HL-60/S4 treated with retinoic acid at 250 ng/mL for 4 days and 3 days (cell line): ENCODE measurements around the gene GPRC5A.
"Not testable (repeated sequence)": the region's sequence is repeated elsewhere in the genome, so short reads cannot be mapped to it uniquely, and the experiment has no call there.

ENCODE experiments used
- in situ Hi-C: fragments of 300-500 bp; cut with MboI; formaldehyde crosslinking; loops from 2 replicates; pipeline ENCODE4 v1.7.0; 2022; ENCODE audit warnings: low sequenced_read_pairs

GPRC5A gene, protein sequence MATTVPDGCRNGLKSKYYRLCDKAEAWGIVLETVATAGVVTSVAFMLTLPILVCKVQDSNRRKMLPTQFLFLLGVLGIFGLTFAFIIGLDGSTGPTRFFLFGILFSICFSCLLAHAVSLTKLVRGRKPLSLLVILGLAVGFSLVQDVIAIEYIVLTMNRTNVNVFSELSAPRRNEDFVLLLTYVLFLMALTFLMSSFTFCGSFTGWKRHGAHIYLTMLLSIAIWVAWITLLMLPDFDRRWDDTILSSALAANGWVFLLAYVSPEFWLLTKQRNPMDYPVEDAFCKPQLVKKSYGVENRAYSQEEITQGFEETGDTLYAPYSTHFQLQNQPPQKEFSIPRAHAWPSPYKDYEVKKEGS

DNA sequence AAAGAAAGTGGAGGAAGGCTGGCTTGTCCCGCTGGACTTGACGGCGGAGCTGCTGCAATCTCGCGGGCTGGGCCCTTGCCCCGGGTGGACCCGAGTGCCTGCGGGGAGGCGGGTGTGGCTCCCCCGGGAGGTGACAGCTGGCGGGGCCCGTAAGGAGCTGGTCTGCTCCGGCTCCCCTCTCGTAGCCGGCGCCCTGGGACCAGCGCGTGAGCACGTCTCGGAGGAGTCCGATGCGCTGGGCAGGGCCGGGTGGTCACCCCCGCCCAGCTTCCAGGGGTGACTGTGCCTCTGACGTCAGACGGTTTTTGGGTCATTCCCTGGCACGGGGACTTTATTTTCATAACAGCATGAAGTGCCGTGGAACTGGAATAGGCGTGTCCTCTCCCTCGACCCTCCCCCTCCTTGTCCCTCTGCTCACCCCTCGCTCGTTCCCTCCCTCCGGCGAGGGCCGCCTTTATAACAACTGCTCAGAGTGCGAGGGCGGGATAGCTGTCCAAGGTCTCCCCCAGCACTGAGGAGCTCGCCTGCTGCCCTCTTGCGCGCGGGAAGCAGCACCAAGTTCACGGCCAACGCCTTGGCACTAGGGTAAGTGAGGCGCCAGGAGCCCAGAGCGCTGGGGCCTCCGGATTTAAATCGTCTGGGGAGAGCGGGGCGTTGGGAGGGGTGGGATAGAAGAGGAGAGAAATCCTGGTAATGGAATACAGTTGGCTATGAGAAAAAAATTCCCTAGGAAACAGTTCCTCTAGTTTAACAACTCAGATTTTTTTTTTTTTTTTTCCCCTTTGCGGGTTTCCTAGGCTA lies at the start of gene GPRC5A:
GPRC5A (plus strand) TSS at position 483 of the 801 bp plus-strand sequence. CDS start 16,688 bp downstream, outside the sequence.
- in situ Hi-C loops, result no loop called here

DNA sequence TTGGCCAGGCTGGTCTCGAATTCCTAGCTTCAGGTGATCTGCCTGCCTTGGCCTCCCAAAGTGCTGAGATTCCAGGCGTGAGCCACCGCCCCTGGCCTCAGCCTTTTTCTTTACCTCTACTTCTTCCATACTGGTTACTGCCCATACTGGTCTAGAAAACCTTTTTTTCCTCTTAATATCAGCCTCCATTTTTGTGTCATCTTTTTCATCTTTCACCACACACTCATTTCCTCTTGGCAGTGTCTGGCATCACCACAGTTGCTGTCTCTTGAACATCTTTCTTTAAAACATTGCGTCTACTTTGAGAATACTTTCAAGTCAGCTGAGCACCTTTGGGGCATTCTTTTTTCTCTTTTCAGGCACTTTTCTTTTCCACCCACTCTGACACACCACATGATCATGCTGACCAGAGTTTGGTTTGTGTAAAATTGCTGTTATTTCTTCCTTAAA lies 45.5 kb upstream of the GPRC5A start:
- in situ Hi-C loops, result no loop called here

DNA sequence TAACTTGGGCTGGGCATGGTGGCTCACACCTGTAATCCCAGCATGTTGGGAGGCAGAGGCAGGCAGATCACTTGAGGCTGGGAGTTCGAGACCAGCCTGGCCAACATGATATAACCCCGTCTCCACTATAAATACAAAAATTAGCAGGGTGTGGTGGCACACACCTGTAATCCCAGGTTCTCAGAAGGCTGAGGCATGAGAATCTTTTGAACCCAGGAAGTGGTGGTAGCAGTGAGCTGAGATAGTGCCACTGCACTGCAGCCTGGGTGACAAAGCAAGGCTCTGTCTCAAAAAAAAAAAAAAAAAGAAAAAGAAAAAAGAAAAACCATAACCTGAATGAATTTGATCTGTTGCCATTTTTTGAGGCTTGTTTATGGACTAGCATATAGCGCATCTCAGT lies 44.6 kb upstream of the GPRC5A start:
- in situ Hi-C loops, result not testable (repeated sequence)

DNA sequence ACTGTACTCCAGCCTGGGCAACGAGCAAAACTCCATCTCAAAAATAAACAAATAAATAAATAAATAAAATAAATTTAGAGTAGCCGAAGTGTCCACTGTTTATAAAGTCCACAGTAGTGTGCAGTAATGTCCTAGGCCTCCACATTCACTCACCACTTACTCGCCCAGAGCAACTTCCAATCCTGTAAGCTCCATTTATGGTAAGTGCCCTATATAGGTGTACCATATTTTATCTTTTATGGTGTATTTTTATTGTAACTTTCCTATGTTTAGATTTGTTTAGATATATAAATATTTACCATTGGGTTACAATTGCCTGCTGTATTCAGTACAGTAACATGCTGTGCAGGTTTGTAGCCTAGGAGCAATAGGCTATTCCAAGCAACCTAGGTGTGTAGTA lies 37.9 kb upstream of the GPRC5A start:
- in situ Hi-C loops, result no loop called here

DNA sequence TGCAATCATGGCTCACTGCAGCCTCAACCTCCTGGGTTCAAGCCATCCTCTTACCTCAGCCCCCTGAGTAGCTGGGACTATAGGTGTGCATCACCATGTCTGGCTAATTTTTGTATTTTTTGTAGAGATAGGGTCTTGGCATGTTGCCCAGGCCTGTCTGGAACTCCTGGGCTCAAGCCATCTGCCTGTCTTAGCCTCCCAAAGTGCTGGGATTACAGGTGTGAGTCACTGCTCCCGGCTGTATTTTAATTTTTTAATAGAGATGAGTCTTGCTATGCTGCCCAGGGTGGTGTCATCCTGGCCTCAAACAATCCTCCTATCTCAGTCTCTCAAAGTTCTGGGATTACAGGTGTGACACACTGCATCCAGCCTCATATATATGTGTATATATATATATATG lies 31.7 kb upstream of the GPRC5A start:
- in situ Hi-C loops, result no loop called here

DNA sequence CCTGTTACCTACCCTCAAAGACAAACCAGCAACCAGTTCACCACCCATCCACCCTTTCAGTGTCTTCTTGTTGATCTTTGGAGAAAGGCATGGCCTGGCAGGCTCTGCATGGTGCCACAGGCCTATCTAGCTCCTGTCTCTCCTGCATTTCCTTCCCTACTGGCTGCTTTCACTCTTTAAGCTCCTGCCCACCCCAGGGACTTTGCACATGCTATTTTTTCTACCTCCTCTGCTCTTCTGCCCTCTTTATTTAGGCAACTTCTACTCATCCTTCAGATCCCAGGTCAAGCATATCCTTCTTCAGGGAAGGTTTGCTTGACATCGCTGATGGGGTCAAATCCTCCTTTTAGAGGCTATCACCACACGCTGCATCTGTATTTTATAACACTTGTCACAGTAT lies 27.1 kb upstream of the GPRC5A start:
- in situ Hi-C loops, result no loop called here

DNA sequence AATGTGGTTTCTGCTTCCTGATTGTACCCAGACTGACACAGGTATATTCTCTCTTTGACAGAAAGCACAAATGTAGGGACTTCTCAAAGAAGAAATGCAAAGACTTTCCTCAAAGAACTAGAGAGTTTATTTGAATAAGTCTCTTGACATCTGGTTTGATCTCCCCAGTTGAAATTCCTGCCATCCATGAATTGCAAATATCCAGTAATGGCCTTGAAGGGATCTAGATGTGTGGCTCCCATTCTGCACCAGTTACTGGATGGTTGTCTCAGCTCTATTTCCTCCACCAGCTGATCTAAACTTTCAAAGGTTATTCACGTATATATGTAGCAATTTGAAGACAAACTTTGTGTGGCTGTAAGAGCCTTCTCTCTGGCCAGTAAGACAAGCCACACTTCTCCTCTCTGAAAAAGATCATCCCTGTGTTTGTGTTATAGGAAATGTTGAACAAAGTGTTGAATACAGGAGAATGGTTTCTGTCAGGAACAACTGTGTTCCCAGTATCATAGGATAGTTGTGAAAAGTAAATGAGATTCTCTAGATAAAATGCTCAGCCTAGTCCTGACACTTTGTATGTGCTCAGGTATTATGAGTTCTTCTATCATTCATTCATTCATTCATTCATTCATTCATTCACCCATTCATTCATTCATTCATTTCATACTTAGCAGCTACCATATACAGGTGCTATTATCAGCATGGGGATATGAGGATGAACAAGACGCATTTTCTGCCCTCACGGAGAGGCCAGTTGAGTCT lies 22.7 kb upstream of the GPRC5A start:
- in situ Hi-C loops, result no loop called here

DNA sequence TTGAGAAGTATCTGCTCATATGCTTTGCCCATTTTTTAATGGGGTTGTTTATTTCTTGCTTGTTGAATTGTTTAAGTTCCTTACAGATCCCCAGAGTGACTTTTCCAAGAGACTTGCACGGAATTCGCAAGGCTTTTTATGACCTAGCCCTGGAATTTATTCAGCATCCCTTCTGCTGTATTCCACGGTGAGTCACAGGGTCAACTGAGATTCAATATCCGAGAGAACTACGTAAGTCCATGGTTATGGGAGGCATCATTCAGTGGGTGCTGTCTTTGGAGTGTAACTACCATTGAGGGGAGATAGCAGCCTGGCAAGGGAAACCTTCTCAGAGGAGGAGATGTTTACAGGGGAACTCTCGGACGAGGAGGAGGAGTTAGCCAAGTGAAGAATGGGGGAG lies 20.9 kb upstream of the GPRC5A start:
- in situ Hi-C loops, result no loop called here

DNA sequence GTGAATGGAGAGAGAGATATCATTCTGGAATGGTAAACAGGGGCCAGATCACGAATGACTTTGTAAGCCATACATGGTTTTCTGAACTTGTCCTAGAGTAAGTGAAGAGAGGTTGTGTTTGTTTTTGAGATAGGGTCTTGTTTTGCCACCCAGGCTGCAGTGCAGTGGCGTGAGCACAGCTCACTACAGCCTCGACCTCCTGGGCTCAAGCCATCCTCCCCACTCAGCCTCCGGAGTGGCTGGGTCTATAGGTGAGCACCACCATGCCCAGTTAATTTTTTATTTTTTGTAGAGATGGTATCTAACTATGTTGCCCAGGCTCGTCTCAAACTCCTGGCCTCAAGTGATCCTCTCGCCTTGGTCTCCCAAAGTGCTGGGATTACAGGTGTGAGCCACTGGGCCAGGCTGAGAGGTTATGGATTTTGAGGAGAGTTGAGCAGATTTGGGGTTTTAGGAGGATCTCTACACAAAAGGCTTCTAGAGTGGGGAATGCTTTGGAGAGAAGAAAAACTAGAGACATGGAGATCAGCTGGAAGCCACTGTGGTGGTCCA lies 19.7 kb upstream of the GPRC5A start:
- in situ Hi-C loops, result no loop called here

DNA sequence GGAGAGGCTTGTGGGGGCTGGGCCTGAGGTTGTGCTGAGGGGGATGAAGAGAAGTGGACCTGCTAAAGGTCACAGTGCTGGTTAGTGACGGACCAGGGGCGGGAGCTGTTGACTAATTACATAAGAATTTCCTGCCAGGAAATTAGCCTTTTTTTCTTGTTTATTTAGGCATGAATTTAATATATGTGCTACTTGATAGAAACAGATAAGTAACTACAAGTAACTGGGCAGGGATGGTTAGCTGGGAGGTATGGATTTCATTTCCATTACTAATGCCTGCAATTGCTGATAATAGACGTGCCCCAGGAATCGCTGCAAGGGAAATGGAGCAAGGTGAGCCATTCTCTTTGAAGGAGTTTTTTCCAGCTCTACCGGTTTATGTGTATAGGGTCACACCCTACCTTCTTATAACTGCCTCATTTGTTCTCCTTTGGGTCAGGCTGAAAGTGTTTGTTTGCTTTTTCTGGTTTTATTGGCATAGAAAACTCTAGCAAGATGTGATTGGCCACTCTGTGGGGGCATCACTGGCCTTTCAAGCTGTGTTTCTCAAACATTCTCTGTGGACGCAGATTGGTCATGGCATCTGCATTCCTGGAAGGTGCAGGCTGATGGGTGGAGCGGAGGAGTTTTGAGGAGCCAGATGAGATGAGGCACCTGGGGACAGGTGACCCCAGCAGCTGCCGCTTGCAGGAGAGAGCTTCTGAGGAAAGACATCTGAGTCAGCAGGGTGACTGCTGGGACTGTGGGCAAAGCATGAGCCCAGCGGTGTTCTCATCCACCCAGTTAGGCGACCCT lies 19.0 kb upstream of the GPRC5A start:
- in situ Hi-C loops, result no loop called here

DNA sequence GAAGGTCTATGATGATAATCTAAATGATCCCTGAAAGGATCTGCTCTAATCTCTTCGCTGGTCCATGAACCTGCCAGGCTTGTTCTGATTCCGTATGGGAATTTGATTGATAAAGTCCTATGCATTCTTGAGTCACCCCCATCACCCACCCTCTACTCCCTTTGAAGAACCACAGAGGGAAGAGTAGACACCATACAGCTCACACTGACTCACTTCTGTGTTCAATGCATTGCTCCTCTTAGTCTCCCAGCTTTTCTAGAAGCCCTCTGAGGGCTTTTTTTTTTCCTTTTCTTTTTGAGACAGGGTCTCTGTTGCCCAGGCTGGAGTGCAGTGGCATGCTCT lies 18.5 kb upstream of the GPRC5A start:
- in situ Hi-C loops, result no loop called here

DNA sequence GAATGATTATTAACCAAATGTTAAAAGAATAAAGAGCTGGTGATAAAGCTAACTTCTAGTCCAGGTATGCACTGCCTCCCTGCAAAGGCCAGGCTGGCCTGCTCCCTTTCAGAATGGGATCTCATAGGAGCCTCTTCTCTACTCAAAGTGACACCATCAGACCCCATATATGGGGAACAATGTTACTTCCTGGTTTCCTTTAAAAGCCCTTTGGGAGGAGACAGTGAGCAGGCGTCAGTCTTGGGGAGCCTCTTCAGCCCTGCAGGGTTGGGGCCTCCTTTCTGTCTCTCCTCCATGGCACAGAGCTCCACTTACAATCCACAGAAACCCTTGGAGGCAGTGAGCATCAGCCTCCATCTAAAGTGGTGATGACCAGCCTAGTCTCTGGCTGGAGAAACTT lies 17.3 kb upstream of the GPRC5A start:
- in situ Hi-C loops, result no loop called here

DNA sequence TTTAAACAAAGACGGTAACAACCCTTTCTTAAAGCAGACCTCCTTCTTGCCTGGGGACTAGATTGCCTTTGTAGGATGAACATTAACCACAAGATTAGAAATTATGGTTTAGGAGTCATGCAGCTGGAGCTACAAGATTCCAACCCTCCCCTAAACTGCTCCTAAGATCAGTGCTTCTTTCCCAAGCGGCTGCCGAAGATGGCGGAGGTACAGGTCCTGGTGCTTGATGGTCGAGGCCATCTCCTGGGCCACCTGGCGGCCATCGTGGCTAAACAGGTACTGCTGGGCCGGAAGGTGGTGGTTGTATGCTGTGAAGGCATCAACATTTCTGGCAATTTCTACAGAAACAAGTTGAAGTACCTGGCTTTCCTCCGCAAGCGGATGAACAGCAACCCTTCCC lies 16.1 kb upstream of the GPRC5A start:
- in situ Hi-C loops, result not testable (repeated sequence)

DNA sequence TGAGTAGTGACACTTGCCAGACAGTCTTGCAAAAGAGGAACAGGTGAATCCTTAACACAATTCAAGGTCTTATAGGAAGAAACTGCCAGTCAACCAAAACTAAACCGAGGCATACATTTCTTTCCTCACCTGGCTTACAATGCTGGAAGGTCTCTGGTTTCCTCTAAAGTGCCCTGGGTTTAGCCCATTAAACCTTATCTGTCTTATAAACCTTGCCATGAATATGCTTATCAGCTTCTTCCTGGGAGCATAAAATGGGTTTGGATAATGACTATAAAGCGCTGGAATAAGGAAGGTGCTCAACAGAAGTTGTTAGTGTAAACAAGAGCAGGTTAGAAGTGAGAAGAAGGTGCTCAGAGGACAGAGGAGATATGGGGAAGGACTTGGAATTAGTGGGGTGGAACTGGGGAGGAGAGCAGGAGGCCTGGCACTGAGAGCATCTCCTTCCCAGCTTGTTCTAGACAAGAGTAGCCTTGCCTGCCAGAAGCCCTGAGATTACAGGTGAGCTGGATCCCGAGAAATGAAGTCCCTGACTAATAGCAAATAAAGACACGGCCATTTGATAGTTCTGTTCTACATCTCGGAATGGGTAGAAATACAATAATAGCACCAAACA lies 14.1 kb upstream of the GPRC5A start:
- in situ Hi-C loops, result no loop called here

DNA sequence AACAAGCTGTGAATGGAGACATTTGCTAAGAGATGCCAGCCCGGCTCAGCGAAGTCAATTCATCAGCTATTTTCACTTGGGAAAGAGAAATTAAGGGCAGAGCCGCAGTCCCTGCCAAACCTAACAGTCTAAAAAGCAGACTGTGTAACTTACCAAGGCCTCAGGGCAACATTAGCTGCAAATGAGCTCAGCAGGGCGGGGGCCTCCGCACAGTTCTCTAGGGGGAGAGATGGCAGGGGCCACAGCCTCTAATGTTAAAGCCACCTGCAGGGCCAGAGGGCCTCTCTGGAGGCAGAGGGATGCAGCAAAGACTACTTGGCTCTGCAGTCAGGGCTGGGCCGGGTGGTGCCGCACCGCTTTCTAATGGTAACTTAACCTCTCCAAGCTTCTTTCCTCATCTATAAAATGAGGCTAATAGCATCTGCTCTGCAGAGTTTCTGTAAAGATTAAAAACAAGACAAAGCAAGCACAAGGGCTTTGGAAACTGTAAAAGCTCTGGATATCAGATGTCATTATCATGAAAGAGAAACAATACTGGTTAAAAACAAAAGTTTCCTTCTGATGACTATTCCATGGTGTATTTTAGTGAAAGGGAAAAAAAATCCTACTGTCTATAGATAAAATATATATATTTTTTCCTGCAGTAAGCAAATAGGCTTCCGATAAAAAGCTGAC lies 13.4 kb upstream of the GPRC5A start:
- in situ Hi-C loops, result no loop called here

DNA sequence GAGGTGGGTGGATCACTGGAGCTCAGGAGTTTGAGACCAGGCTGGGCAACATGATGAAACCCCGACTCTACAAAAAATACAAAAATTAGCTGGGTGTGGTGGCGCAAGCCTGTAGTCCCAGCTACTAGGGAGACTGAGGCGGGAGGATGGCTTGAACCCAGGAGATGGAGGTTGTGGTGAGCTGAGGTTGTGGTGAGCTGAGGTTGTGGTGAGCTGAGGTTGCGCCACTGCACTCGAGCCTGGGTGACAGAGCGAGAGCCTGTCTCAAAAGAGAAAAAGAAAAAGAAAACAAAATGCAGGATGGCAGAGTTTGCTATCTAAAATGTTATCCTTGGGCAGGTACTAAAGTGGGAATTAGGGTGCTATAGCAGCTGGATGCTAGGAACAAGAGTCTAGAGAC lies 10.8 kb upstream of the GPRC5A start:
- in situ Hi-C loops, result no loop called here

DNA sequence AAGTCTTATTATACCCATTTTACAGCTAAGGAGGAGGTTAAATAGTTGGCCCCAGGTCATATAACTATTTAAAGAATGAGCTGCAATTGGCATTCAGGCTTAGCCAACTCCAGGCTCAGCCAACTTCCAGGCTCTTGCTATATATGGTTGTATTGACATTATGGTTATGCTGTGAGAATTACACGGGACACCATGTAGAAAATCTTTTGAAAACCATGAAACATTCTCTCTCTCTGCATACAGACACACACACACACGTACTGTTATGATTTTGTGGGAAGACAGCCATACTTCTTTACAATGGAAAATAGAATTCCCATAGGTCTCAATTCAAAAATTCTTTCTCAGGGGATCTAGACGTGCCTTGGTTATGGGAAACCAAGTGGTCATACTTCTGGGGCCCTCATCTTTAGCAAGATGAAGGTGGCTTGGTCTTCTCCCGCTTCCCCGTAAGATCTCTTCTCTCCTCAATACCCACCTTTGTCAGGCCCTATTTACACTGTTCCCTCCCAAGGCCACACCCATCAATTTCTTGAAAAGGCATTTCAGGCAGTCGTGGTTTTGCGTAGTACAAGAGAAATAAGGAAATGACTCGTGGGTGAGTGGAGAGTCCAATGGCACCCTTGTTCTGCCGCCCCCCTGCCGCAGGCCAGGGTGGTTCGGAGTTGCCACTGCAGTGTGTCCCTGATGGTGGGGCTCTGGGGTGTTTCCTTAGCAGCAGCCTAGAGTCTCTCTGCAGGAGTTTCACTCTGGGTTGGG lies 10.0 kb upstream of the GPRC5A start:
- in situ Hi-C loops, result no loop called here

DNA sequence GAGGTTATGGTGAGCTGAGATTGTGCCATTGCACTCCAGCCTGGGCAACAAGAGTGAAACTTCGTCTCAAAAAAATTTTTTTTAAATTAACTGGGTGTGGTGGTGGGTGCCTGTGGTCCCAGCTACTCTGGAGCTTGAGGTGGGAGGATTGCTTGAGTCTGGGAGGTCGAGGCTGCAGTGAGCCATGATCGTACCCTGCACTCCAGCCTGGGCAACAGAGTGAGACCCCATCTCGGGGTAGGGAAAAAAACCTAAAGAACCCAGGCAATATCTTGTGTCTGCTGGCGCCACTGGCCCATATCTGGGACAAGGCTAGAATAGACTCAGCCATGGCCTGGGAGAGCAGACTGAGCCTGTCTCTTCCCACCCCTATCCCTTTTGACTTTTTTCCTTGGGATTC lies 9.1 kb upstream of the GPRC5A start:
- in situ Hi-C loops, result no loop called here
